WTC11 (cell line): ENCODE results near the gene GPR183. TPM values are rescaled to one million over a fixed set of nuclear protein-coding genes. Genes with fewer than 3 reads are reported as not detected.
A peak's percentile ranks its signal among the peaks of the same experiment; 100 is the strongest.

ENCODE experiments used
- ATAC-seq: fragments of 200-7000 bp; cut with Tn5 transposase; 2 replicates; pipeline ENCODE4 v1.10.0; 2021; ENCODE audit warnings: mild to moderate bottlenecking, moderate library complexity
- CTCF ChIA-PET: fragments of 300-600 bp; sonication (Branson Sonifier 250); formaldehyde crosslinking; loops from one replicate; lab custom pipeline; 2021; ENCODE audit warnings: antibody characterized with exemption; lab: Charles Lee
- POLR2A ChIA-PET: fragments of 350-600 bp; sonication (Branson Sonifier 250); formaldehyde crosslinking; loops from one replicate; lab custom pipeline; 2021; ENCODE audit warnings: antibody characterized with exemption; lab: Charles Lee
- DNase-seq: peaks from one replicate; pipeline ENCODE4 v3.0.0; 2021; ENCODE audit warnings: low spot score
- H3K27ac Mint-ChIP-seq: 2 replicates; pipeline ENCODE4 v1.8.0; 2021; ENCODE audit warnings: mixed read lengths
- H3K27me3 Mint-ChIP-seq: 2 replicates; pipeline ENCODE4 v1.8.0; 2021; ENCODE audit warnings: low read depth, mild to moderate bottlenecking, moderate library complexity, mixed read lengths
- H3K36me3 Mint-ChIP-seq: 2 replicates; pipeline ENCODE4 v1.8.0; 2021; ENCODE audit warnings: mixed read lengths
- H3K4me1 Mint-ChIP-seq: 2 replicates; pipeline ENCODE4 v1.8.0; 2022; ENCODE audit warnings: mixed read lengths
- H3K4me3 Mint-ChIP-seq: 2 replicates; pipeline ENCODE4 v1.8.0; 2021; ENCODE audit warnings: mild to moderate bottlenecking, moderate library complexity, mixed read lengths
- H3K9me3 Mint-ChIP-seq: 2 replicates; pipeline ENCODE4 v1.8.0; 2021; ENCODE audit warnings: mixed read lengths
- AR ChIP-seq: fragments of 250-450 bp; sonication (Bioruptor Pico); IDR thresholded peaks from 2 replicates; pipeline ENCODE4 v1.9.0; 2021; ENCODE audit warnings: mild to moderate bottlenecking
- ATF1 ChIP-seq: sonication (generic); formaldehyde crosslinking; IDR thresholded peaks from 2 replicates; pipeline ENCODE4 v1.8.1; 2023; ENCODE audit warnings: mild to moderate bottlenecking, moderate library complexity, missing genetic modification reagents
- CDX4 ChIP-seq: fragments of 250-450 bp; sonication (Bioruptor Pico); IDR thresholded peaks from 2 replicates; pipeline ENCODE4 v1.9.0; 2021; ENCODE audit warnings: moderate library complexity, mild to moderate bottlenecking, inconsistent platforms, borderline replicate concordance
- CREB1 ChIP-seq: sonication (generic); formaldehyde crosslinking; IDR thresholded peaks from 2 replicates; pipeline ENCODE4 v1.8.0; 2023; ENCODE audit warnings: mild to moderate bottlenecking, missing genetic modification reagents
- CREM ChIP-seq: sonication (generic); formaldehyde crosslinking; IDR thresholded peaks from 2 replicates; pipeline ENCODE4 v1.8.1; 2022; ENCODE audit warnings: mild to moderate bottlenecking, missing genetic modification reagents, moderate library complexity
- E2F1 ChIP-seq: sonication (generic); formaldehyde crosslinking; IDR thresholded peaks from 2 replicates; pipeline ENCODE4 v1.8.0; 2022; ENCODE audit warnings: mild to moderate bottlenecking, missing genetic modification reagents
- ELF4 ChIP-seq: sonication (generic); formaldehyde crosslinking; IDR thresholded peaks from 2 replicates; pipeline ENCODE4 v1.8.1; 2022; ENCODE audit warnings: low read depth, mild to moderate bottlenecking, moderate library complexity, missing genetic modification reagents
- ESRRA ChIP-seq: sonication (generic); formaldehyde crosslinking; IDR thresholded peaks from 2 replicates; pipeline ENCODE4 v1.8.1; 2022; ENCODE audit warnings: mild to moderate bottlenecking, missing genetic modification reagents, borderline replicate concordance
- FOXP1 ChIP-seq: sonication (generic); formaldehyde crosslinking; IDR thresholded peaks from 2 replicates; pipeline ENCODE4 v1.8.0; 2022; ENCODE audit warnings: missing genetic modification reagents, mild to moderate bottlenecking, moderate library complexity, borderline replicate concordance
- GRHL2 ChIP-seq: fragments of 250-450 bp; sonication (Bioruptor Pico); IDR thresholded peaks from 2 replicates; pipeline ENCODE4 v1.8.0; 2022; ENCODE audit warnings: mild to moderate bottlenecking, moderate library complexity; ENCODE audit not compliant: insufficient replicate concordance, severe bottlenecking
- GTF2I ChIP-seq: fragments of 250-450 bp; sonication (Bioruptor Pico); conservative IDR thresholded peaks from 2 replicates; pipeline ENCODE4 v1.4.0; 2021; ENCODE audit warnings: mild to moderate bottlenecking
- IRF2 ChIP-seq: sonication (generic); formaldehyde crosslinking; IDR thresholded peaks from 2 replicates; pipeline ENCODE4 v1.8.0; 2022; ENCODE audit warnings: low read depth, missing genetic modification reagents, borderline replicate concordance
- JUN ChIP-seq: sonication (generic); formaldehyde crosslinking; IDR thresholded peaks from 2 replicates; pipeline ENCODE4 v1.8.0; 2023; ENCODE audit warnings: mild to moderate bottlenecking, missing genetic modification reagents
- KAT7 ChIP-seq: sonication (generic); formaldehyde crosslinking; IDR thresholded peaks from 2 replicates; pipeline ENCODE4 v1.8.1; 2023; ENCODE audit warnings: missing genetic modification reagents, mild to moderate bottlenecking, borderline replicate concordance
- MYBL2 ChIP-seq: sonication (generic); formaldehyde crosslinking; IDR thresholded peaks from 2 replicates; pipeline ENCODE4 v1.8.1; 2023; ENCODE audit warnings: mild to moderate bottlenecking, moderate library complexity, missing genetic modification reagents
- NFE2L1 ChIP-seq: sonication (generic); formaldehyde crosslinking; IDR thresholded peaks from 2 replicates; pipeline ENCODE4 v1.8.1; 2023; ENCODE audit warnings: missing genetic modification reagents
- RORB ChIP-seq: fragments of 250-450 bp; sonication (Bioruptor Pico); IDR thresholded peaks from 2 replicates; pipeline ENCODE4 v1.9.0; 2021; ENCODE audit warnings: mild to moderate bottlenecking
- SMAD3 ChIP-seq: sonication (generic); formaldehyde crosslinking; IDR thresholded peaks from 2 replicates; pipeline ENCODE4 v1.8.0; 2022; ENCODE audit warnings: missing genetic modification reagents, mild to moderate bottlenecking, borderline replicate concordance
- SOX15 ChIP-seq: fragments of 250-450 bp; sonication (Bioruptor Pico); IDR thresholded peaks from 2 replicates; pipeline ENCODE4 v1.9.0; 2021; ENCODE audit warnings: mild to moderate bottlenecking
- SP1 ChIP-seq: sonication (generic); formaldehyde crosslinking; conservative IDR thresholded peaks from 2 replicates; pipeline ENCODE4 v1.8.1; 2022; ENCODE audit warnings: missing genetic modification reagents
- TEAD1 ChIP-seq: sonication (generic); formaldehyde crosslinking; IDR thresholded peaks from 2 replicates; pipeline ENCODE4 v1.8.0; 2022; ENCODE audit warnings: mild to moderate bottlenecking, missing genetic modification reagents
- ZBTB43 ChIP-seq: sonication (generic); formaldehyde crosslinking; IDR thresholded peaks from 2 replicates; pipeline ENCODE4 v1.8.1; 2023; ENCODE audit warnings: mild to moderate bottlenecking, missing genetic modification reagents
- ZNF219 ChIP-seq: sonication (generic); formaldehyde crosslinking; IDR thresholded peaks from 2 replicates; pipeline ENCODE4 v1.8.0; 2023; ENCODE audit warnings: missing genetic modification reagents, mild to moderate bottlenecking, borderline replicate concordance
- ZNF232 ChIP-seq: sonication (generic); formaldehyde crosslinking; IDR thresholded peaks from 2 replicates; pipeline ENCODE4 v1.8.0; 2022; ENCODE audit warnings: mild to moderate bottlenecking, missing genetic modification reagents
- ZNF281 ChIP-seq: sonication (generic); formaldehyde crosslinking; IDR thresholded peaks from 2 replicates; pipeline ENCODE4 v1.8.0; 2023; ENCODE audit warnings: mild to moderate bottlenecking, missing genetic modification reagents
- ZNF396 ChIP-seq: fragments of 250-450 bp; sonication (Bioruptor Pico); IDR thresholded peaks from 2 replicates; pipeline ENCODE4 v1.8.0; 2021; ENCODE audit warnings: mild to moderate bottlenecking, moderate library complexity, borderline replicate concordance
- ZNF416 ChIP-seq: fragments of 250-450 bp; sonication (Bioruptor Pico); IDR thresholded peaks from 2 replicates; pipeline ENCODE4 v1.9.0; 2021; ENCODE audit warnings: mild to moderate bottlenecking, inconsistent platforms
- ZNF512 ChIP-seq: sonication (generic); formaldehyde crosslinking; IDR thresholded peaks from 2 replicates; pipeline ENCODE4 v1.8.1; 2022; ENCODE audit warnings: missing genetic modification reagents, borderline replicate concordance
- total RNA-seq: library from RNA; stranded (reverse); gene quantifications from 3 replicates; pipeline ENCODE4 v1.2.3, GENCODE V29; 2021

GPR183 gene
- total RNA-seq, 1 experiment from 2014 or later, result 0.13 TPM

- ChIA-PET CTCF (interaction anchor here (1.0 kb wide), 2 partner anchors 49 to 51 kb away, joined by 3 read pairs; no protein-coding TSS in a partner anchor), POLR2A (no interaction called here)
- H3K9me3 Mint-ChIP-seq, result no peaks in the 10 kb centered on the region
- no peak for ATAC-seq
- H3K27me3 Mint-ChIP-seq, result no peaks in the 10 kb centered on the region
- H3K4me1 Mint-ChIP-seq, result peaks cover 28% of the 10 kb centered on the region
- no peak for DNase-seq
- no peak overlapping the region for H3K27ac Mint-ChIP-seq
- no peak overlapping the region for H3K4me3 Mint-ChIP-seq
- H3K36me3 Mint-ChIP-seq, result peaks cover 16% of the 10 kb centered on the region
- TF ChIP-seq ZNF232 (no peak), AR (CRISPR knock-in tag) (no peak), TEAD1 (CRISPR knock-in tag) (no peak), JUN (CRISPR knock-in tag) (no peak), ZNF396 (no peak), SP1 (no peak), ESRRA (CRISPR knock-in tag) (no peak), RORB (CRISPR knock-in tag) (no peak), ZNF219 (no peak), KAT7 (CRISPR knock-in tag) (no peak), FOXP1 (CRISPR knock-in tag) (no peak), E2F1 (CRISPR knock-in tag) (no peak), ZBTB43 (CRISPR knock-in tag) (no peak), NFE2L1 (CRISPR knock-in tag) (no peak), CREB1 (CRISPR knock-in tag) (no peak), IRF2 (no peak)
- TF ChIP-seq, all 79 proteins: peak for 0
Observed at GRCh38 chr13:99315186-99315585, 8.0 kb upstream of the GPR183 start.

- H3K4me1 Mint-ChIP-seq, result peaks cover 28% of the 10 kb centered on the region
- ChIA-PET CTCF (interaction anchor here (1.0 kb wide), 2 partner anchors 49 to 52 kb away, joined by 3 read pairs; no protein-coding TSS in a partner anchor), POLR2A (no interaction called here)
- peak; percentile 15; the same call in 1 of the 2 replicates for ATAC-seq
- no peak overlapping the region for H3K27ac Mint-ChIP-seq
- no peaks in the 10 kb centered on the region for H3K9me3 Mint-ChIP-seq
- no peaks in the 10 kb centered on the region for H3K27me3 Mint-ChIP-seq
- peaks cover 16% of the 10 kb centered on the region for H3K36me3 Mint-ChIP-seq
- H3K4me3 Mint-ChIP-seq, result no peak overlapping the region
- DNase-seq, result no peak
- TF ChIP-seq MYBL2 (no peak), ZNF281 (CRISPR knock-in tag) (no peak), CDX4 (CRISPR knock-in tag) (no peak), SMAD3 (no peak), GTF2I (CRISPR knock-in tag) (no peak), ELF4 (CRISPR knock-in tag) (no peak), ZNF416 (CRISPR knock-in tag) (no peak), ZNF512 (no peak), ATF1 (no peak), SOX15 (CRISPR knock-in tag) (no peak), GRHL2 (no peak), CREM (CRISPR knock-in tag) (no peak), RORB (CRISPR knock-in tag) (no peak)
Observed at GRCh38 chr13:99314640-99315176, 7.5 kb upstream of the GPR183 start.
